ENCODE measurements around the gene CLEC4D. TPM values are rescaled to one million over a fixed set of nuclear protein-coding genes. Genes with fewer than 3 reads are reported as not detected.

Gene CLEC4D
- total RNA-seq, 1 experiment from 2014 or later = not detected

GRCh38 chr12:8553088-8553627, 39.9 kb downstream of the CLEC4D start:
- no peak for DNase-seq (ENCODE audit: low read depth, low spot score)
- H3K79me2 ChIP-seq (ENCODE audit: insufficient read depth, low read length) = no peaks in the 10 kb centered on the region
- no peaks in the 10 kb centered on the region for H3K36me3 ChIP-seq (ENCODE audit: control insufficient read depth in 1 of 2, insufficient read depth in 2 of 2, low read length in 2 of 2)
- peaks cover 0 to 7% of the 10 kb centered on the region in 2 experiments; a peak in 2 of 4 replicates for H3K4me1 ChIP-seq (ENCODE audit: control insufficient read depth in 1 of 2, insufficient read depth in 2 of 2, low read length in 2 of 2)
- H3K4me2 ChIP-seq (ENCODE audit: low read length) = no peak overlapping the region
- no peak overlapping the region for H3K27ac ChIP-seq (ENCODE audit: low read depth, low read length)
- BruUV-seq (replicated peaks) = no TSS peak
- CTCF ChIA-PET = interaction anchor here (1.0 to 2.0 kb wide), 2 partner anchors 9 to 496 kb away, joined by 3 to 20 read pairs; no protein-coding TSS in a partner anchor
- no peak overlapping the region for H3K4me3 ChIP-seq (replicated peaks in 1 of 2; ENCODE audit: low read depth in 1 of 2, low read length in 2 of 2)
- H3K27me3 ChIP-seq (ENCODE audit: insufficient read depth, low read length) = no peaks in the 10 kb centered on the region
- POLR2A ChIA-PET = no interaction called here
- RAD21 ChIA-PET (ENCODE audit: low non-redundant PET in 1 of 2, low total read pairs in 2 of 2, uncharacterized antibody in 2 of 2, unreplicated experiment in 2 of 2) = no interaction called here
- peak in 1 of 3 experiments; percentile 37; a peak in 3 of 6 replicates for TF ChIP-seq CTCF (IDR thresholded peaks at IDR 0.05 in 2 of 3, conservative IDR thresholded peaks at IDR 0.05 in 1 of 3; ENCODE audit: borderline replicate concordance in 1 of 3, insufficient read depth in 1 of 3, low read depth in 2 of 3, low read length in 2 of 3)
- TF ChIP-seq MAX (IDR thresholded peaks at IDR 0.05) = no peak
- H2AFZ ChIP-seq (ENCODE audit: low read depth, low read length, poor library complexity, severe bottlenecking) = no peak overlapping the region
- H3K9ac ChIP-seq (ENCODE audit: low read length) = no peak overlapping the region
- peak; percentile 69 for ATAC-seq
- H3K9me3 ChIP-seq (ENCODE audit: control insufficient read depth in 1 of 2, insufficient read depth in 1 of 2, low read depth in 1 of 2, low read length in 2 of 2) = no peaks in the 10 kb centered on the region
- intact Hi-C loops (cut with micrococcal nuclease) = no loop called here
- H4K20me1 ChIP-seq (ENCODE audit: insufficient read depth) = no peaks in the 10 kb centered on the region
- no peaks in the 10 kb centered on the region for H3K9me2 ChIP-seq (ENCODE audit: insufficient read depth)

- Histone ChIP-seq H3K9me3 (ENCODE audit: control insufficient read depth in 1 of 2, insufficient read depth in 1 of 2, low read depth in 1 of 2, low read length in 2 of 2) (no peaks in the 10 kb centered on the region), H2AFZ (ENCODE audit: low read depth, low read length, poor library complexity, severe bottlenecking) (no peak overlapping the region), H3K4me3 (replicated peaks in 1 of 2; ENCODE audit: low read depth in 1 of 2, low read length in 2 of 2) (no peak overlapping the region), H3K4me2 (ENCODE audit: low read length) (no peak overlapping the region), H3K9ac (ENCODE audit: low read length) (no peak overlapping the region), H4K20me1 (ENCODE audit: insufficient read depth) (no peaks in the 10 kb centered on the region), H3K9me2 (ENCODE audit: insufficient read depth) (no peaks in the 10 kb centered on the region), H3K79me2 (ENCODE audit: insufficient read depth, low read length) (no peaks in the 10 kb centered on the region), H3K36me3 (ENCODE audit: control insufficient read depth in 1 of 2, insufficient read depth in 2 of 2, low read length in 2 of 2) (no peaks in the 10 kb centered on the region), H3K27me3 (ENCODE audit: insufficient read depth, low read length) (no peaks in the 10 kb centered on the region), H3K4me1 (ENCODE audit: control insufficient read depth in 1 of 2, insufficient read depth in 2 of 2, low read length in 2 of 2) (peaks cover 0 to 7% of the 10 kb centered on the region in 2 experiments; a peak in 2 of 4 replicates), H3K27ac (ENCODE audit: low read depth, low read length) (no peak overlapping the region)
- BruUV-seq (replicated peaks) = no TSS peak
- RAD21 ChIA-PET (ENCODE audit: low non-redundant PET in 1 of 2, low total read pairs in 2 of 2, uncharacterized antibody in 2 of 2, unreplicated experiment in 2 of 2) = no interaction called here
- POLR2A ChIA-PET = no interaction called here
- DNase-seq (ENCODE audit: low read depth, low spot score) (no peak), ATAC-seq (peak; percentile 14; the same call in 1 of the 2 replicates)
- CTCF ChIA-PET = interaction anchor here (1.5 kb wide), 1 partner anchor 10 kb away, joined by 12 read pairs; no protein-coding TSS in a partner anchor
- intact Hi-C loops (cut with micrococcal nuclease) = no loop called here
- TF ChIP-seq CTCF (IDR thresholded peaks at IDR 0.05 in 2 of 3, conservative IDR thresholded peaks at IDR 0.05 in 1 of 3; ENCODE audit: borderline replicate concordance in 1 of 3, insufficient read depth in 1 of 3, low read depth in 2 of 3, low read length in 2 of 3) = no peak
- no peak for TF ChIP-seq POLR2AphosphoS5 (IDR thresholded peaks at IDR 0.05; ENCODE audit: low read depth, low read length)
- TF ChIP-seq ATF3 (IDR thresholded peaks at IDR 0.05) = no peak
- TF ChIP-seq MAX (IDR thresholded peaks at IDR 0.05) = no peak
- TF ChIP-seq SP1 (IDR thresholded peaks at IDR 0.05; ENCODE audit: low read depth) = no peak
- no peak for TF ChIP-seq SIN3A (IDR thresholded peaks at IDR 0.05; ENCODE audit: low read depth)
- TF ChIP-seq POLR2A (IDR thresholded peaks at IDR 0.05; ENCODE audit: borderline replicate concordance, extremely low read depth, insufficient read depth, insufficient read length) = no peak
- no peak for TF ChIP-seq ZNF274 (IDR thresholded peaks at IDR 0.05; ENCODE audit: low read depth, low read length)
- no peak for TF ChIP-seq EZH2phosphoT487 (IDR thresholded peaks at IDR 0.05; ENCODE audit: borderline replicate concordance)
Measured at GRCh38 chr12:8554451-8555195, 41.3 kb downstream of the CLEC4D start.

All from HCT116 (cell line).